ENCODE data around the gene RTP3.

The RTP3 gene

DNA sequence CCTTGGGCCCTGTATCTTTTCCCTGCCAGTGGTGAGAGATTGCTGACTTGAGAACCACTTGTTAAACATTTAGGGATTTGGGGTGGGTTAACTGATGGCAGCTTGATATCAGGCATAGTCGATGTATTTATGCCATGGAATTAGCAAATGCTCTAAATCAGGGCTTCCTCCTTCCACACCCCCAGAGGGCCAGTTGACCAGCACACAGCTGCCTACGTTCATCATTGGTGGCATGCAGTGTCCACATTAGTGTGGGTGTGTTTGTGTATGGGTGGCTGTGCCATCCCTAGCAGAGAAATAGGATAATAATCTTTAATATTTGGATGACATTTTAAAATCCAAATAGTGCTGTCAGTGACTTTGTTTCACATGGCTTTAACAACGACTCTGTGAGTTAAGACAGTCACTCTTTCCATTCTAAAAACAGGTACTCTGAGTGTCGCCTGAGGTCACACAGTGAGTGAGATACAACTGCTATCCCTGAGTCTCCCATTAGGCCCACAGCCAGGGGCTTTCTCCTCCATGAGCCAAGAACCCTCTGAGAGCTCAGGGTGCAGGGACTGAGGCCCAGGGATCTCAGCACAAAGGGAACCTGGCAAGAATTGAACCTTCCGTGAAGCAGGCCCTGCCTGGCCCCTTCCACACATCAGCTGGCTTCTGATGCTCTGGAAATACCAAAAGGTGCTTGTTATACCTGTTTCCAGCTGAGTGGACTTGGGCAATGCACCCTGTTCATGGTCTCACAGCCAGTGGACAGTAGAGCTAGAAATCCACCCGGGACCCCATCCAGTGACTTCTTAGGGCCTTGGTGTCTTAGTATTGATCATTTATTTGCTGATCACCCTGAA is 28.8 kb upstream of the RTP3 start:
- H3K4me3 ChIP-seq (ENCODE audit: low read depth, low read length), result no peak overlapping the region

DNA sequence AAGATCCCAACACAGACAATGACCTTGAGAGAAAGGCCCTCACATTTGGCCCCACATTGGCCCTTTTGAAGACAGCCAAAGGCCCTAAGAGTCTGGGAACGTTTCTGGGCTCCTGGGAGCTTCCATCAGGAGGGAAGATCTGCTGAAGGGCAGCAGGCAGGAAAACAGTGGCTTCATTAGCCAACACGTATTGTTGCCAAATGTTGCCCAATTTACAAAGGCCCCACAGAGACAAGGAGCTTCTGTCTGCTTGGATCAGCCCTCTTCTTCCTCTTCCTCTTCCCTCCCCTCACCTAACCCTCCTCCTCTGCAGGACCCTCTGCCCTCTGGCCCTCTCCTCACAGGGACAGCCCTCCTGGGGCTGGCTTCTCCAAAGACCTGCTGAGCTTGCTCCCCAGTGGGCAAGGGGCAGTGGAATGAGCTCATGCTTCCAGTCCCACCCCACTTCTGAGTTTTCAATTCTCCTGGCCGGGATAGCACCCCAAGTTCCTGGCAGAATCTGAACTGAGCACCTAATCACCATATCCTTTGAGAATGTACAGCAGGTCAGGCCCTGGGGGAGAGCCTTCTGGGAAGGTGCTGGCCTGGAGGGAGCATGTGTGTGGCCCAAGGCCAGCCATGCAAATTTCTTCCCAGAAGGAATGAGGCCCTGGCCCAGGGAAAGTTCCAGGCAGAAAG is 28.0 kb upstream of the RTP3 start:
- H3K4me3 ChIP-seq (ENCODE audit: low read depth, low read length), result no peak overlapping the region

DNA sequence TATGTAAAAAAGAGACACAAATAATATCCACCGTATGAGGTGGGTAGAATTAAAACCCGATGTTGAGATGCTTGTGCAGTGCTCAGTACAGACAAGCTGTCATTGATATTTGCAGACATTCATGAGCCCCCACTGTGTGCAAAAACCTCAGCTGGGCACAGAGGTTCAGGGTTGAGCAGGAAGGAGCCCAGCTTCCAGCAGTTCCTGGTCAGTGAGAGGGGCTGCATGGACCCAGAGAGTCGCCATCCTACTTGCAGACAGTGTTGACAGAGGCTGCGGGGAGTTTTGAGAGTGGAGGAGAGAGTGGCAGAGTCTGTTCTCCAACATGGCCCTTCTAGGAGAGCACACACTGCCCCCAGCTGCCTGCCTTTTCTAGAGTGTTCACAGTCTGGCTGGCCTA is 26.9 kb upstream of the RTP3 start:
- H3K4me3 ChIP-seq (ENCODE audit: low read depth, low read length), result no peak overlapping the region

DNA sequence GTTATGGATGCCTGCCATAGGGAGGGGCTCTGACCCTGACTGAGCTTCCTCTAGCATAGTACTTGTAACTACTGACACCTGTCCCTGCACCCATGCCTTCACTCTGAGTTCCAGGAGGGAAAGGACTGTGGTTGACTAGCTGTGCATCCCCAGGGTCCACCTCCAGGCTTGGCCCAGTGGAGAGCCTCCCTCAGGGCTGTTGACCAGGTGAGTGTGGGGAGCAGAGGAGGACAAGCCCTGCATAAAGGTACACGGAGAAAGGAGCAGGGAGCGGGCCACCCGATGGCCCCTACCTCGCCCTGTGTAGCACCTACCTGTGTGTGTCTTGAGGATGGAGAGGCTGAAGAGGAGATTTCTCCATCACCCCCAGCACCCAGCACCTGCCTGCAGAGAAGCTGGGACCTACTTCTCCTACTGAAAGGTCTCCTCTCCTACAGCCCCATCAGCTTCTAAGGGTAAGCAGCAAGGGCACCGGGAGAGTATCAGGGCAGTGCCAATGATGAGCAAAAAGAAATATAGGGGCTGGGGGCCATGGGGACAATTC is 26.3 kb upstream of the RTP3 start:
- no peak overlapping the region for H3K4me3 ChIP-seq (ENCODE audit: low read depth, low read length)

GRCh38 chr3:46472736-46473135 is 25.0 kb upstream of the RTP3 start:
- H3K4me3 ChIP-seq (ENCODE audit: low read depth, low read length), result no peak overlapping the region

- H3K4me3 ChIP-seq (ENCODE audit: low read depth, low read length), result no peak overlapping the region
Observed at GRCh38 chr3:46477145-46477544, 20.6 kb upstream of the RTP3 start.

DNA sequence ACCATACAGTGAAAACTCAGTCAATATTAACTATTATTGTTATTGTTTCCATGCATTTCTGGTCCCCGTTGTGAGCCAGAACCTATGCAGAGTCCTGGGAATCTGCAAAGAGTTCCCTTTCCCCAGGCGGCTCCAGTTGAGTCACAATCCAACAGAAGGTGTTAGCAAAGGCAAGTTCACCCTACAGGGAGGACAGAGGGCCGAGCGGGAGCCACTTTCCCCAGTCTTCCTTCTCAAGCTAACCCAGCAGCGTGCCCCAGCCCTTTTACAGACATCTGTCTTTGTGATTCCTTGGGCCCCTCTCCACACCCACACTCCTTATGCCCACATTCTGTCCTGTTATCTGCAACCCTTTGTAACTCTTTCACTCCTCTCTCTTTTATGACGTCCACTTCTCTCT is 20.0 kb upstream of the RTP3 start:
- no peak overlapping the region for H3K4me3 ChIP-seq (ENCODE audit: low read depth, low read length)

- H3K4me3 ChIP-seq (ENCODE audit: low read depth, low read length), result no peak overlapping the region
Observed at GRCh38 chr3:46478341-46478740, 19.4 kb upstream of the RTP3 start.

GRCh38 chr3:46479021-46479420 is 18.8 kb upstream of the RTP3 start:
- no peak overlapping the region for H3K4me3 ChIP-seq (ENCODE audit: low read depth, low read length)

- no peak overlapping the region for H3K4me3 ChIP-seq (ENCODE audit: low read depth, low read length)
Observed at GRCh38 chr3:46479696-46480095, 18.1 kb upstream of the RTP3 start.

DNA sequence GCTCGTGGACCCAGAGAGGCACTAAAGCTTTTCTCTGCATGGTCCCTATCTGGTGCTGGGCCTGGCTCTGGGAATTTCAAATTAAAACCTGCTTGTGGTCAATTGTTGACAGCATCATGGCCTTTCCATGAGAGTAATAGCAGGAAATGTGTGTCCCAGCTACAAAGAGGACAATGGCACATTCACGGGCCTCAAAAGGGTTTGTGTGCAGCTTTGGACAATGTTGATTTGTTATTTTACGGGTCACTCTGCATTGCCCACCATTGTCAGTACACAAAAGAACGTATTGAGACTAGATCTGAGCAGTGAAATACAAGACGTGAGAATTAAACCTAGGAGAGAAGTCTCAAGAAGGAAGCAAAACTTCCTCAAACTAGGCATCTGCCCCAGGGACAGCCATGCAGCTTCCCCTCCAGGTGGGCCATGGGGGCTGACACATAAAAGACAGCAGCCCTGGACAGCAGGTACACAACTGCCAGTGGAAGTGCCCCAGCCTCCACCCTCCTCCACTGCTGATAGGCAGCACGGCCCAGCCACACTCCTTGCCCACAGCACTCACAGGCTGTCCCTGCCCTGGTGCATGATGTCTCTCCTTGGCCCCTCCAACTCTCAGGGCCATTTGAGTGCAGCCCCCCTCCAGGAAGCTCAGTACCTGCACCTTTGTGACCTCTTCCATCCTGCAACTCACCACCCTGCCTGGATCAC is 17.1 kb upstream of the RTP3 start:
- H3K4me3 ChIP-seq (ENCODE audit: low read depth, low read length), result no peak overlapping the region

- no peak overlapping the region for H3K4me3 ChIP-seq (ENCODE audit: low read depth, low read length)
Observed at GRCh38 chr3:46481636-46482035, 16.1 kb upstream of the RTP3 start.

DNA sequence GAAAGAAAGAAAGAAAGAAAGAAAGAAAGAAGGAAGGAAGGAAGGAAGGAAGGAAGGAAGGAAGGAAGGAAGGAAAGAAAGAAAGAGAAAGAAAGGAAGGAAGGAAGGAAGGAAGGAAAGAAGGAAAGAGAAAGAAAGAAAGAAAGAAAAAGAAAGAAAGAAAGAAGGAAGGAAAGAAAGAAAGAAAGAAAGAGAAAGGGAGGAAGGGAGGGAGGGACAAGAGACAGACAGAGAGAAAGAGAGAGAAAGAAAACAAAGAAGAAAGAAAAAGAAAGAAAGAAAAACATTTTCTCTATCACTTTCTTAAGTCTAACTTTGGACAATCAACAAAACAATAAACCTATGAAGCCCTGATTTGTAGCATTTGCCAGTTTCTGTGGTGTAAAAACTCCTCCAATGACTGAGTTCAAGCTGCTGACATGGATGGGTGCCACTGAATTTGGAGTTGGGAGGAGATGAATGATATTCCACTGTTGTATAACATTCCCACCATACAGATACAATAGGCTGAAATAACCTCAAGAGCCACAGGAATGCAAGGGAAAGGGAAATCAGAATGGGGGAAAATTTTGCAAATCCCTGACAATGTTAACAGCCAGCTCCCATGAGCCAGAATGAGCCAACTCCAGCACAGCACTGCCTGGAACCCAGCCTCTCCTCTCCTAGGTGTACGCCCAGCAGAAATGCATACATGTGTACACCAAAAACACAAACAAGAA is 15.0 kb upstream of the RTP3 start:
- H3K4me3 ChIP-seq (ENCODE audit: low read depth, low read length), result no peak overlapping the region

DNA sequence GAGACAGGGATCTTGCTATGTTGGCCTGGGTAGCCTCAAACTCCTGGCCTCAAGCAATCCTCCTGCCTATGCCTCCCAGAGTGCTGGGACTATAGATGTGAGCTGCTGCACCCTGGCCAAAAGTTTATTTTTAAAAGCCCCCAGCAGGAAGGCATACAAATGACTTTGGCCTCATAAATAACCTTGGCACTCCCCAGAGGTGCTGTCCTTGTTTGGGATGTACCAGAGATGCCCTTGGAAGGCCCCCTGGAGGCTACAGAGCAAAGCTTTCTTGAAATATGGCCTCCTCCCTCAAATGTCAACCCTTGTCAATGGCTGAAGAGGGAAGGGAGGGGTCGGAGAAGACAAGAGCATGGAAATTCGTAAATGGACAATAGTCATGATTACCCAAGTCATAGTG is 14.0 kb upstream of the RTP3 start:
- H3K4me3 ChIP-seq (ENCODE audit: low read depth, low read length), result no peak overlapping the region

DNA sequence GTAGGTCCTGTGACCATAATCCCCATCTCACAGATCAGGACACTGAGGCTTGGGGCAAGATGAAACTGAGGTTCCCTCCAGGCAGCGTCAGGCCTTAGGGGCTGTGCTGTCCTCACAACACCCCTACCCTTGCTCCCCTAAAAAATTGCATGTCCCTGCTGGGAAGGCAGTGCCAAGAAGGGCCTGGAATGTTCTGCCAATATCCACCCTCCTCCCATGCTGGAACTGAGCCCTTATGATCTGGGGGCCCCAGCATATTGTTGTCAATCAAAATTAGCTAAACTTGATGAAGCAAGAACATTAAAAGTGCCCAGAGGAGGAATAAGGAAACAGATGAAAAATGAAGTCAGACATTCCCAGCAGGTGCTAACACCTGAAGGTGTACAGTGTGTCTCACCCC is 13.4 kb upstream of the RTP3 start:
- no peak overlapping the region for H3K4me3 ChIP-seq (ENCODE audit: low read depth, low read length)

DNA sequence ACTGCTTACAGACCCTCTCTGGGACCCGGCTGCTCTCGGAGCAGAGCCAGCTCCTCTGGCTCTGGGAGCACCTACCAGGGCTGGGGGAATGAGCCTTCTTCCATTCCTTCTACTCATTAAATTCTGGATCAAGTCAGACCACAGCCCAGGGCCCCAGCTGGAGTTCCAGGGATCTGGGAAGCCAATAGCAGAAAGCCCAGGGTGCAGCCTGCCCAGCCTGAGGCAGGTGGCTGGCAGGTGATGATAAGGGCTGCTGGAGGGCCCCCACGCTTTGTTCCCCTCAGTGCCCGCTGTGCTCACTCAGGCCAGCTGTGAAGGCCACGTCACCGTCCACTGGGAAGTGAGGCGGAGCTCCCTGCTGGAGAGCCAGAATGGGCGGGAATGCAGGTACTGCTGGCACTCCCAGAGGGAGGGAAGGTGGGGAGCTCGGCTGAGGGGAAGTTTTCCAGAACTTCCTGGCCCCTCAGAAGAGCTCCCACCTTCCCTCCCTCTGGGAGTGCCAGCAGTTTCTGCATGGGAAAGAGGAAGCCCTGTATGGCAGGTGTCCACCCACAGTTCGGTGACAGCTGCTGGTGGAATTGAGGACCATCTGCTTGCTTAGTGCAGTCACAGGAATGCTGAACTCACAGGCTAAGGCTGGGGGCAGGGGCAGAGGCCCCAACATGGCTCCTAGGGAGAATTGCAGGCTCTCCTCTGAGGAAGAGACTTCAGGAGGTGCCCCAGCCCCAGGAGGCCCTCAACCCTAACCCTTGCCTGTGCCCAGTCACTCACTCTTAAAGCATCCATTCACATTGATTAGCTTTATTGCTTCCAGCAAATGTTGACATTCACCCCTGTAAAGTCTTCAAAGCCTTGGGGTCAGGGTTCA is 12.6 kb upstream of the RTP3 start:
- H3K4me3 ChIP-seq (ENCODE audit: low read depth, low read length), result no peak overlapping the region

- no peak overlapping the region for H3K4me3 ChIP-seq (ENCODE audit: low read depth, low read length)
Observed at GRCh38 chr3:46485779-46486175, 12.0 kb upstream of the RTP3 start.

GRCh38 chr3:46488735-46489361 is 8.9 kb upstream of the RTP3 start:
- H3K4me3 ChIP-seq (ENCODE audit: low read depth, low read length), result no peak overlapping the region

DNA sequence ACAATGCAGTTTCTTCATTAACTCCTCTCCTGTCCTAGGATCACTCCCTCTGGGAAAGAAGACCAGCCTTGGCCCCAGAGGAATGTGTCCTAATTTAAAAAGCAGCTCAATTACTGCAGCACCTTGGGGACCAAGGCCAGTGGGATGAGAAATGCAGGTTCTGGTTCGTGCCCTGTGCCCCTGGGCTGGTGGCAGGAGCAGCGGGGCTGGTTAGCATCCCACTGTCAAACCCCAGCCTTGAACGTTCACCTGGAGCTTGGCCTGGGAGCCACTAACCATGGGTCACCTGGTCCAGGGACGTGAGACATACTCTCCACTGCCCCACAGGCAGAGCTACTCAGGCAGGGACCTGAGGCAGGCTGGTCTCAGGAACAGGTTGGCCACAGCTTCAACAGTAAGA is 8.4 kb upstream of the RTP3 start:
- H3K4me3 ChIP-seq (ENCODE audit: low read depth, low read length), result no peak overlapping the region

- H3K4me3 ChIP-seq (ENCODE audit: low read depth, low read length), result no peak overlapping the region
Observed at GRCh38 chr3:46489875-46490274, 7.9 kb upstream of the RTP3 start.
